Tibial nerve (tissue), 4 donors: Measurements from ENCODE around the gene NFKBIZ. TPM values are rescaled to one million over a fixed set of nuclear protein-coding genes. Genes with fewer than 3 reads are reported as not detected.

Experiments used
- DNase-seq, 2 donors: peaks; one replicate each; pipeline ENCODE4 v3.0.0-alpha.2; 2019; ENCODE audit warnings: low spot score in 2 of 2
- H3K27ac ChIP-seq, 4 donors: fragments of 200-600 bp; sonication (generic) in 3 of 4; one replicate each; pipeline ENCODE4 v1.5.1; 2017 to 2019; ENCODE audit warnings: mild to moderate bottlenecking in 1 of 4
- H3K27me3 ChIP-seq, 2 donors: fragments of 200-600 bp; sonication (generic) in 1 of 2; one replicate each; pipeline versions ENCODE4 v1.5.1 to v1.6.0; 2017 to 2019
- H3K36me3 ChIP-seq, 3 donors: fragments of 200-600 bp; sonication (generic); one replicate each; pipeline ENCODE4 v1.5.1; 2018 to 2019
- H3K4me1 ChIP-seq, 4 donors: fragments of 200-600 bp; sonication (generic) in 3 of 4; one replicate each; pipeline ENCODE4 v1.5.1; 2017 to 2019
- H3K4me3 ChIP-seq, 4 donors: fragments of 200-600 bp; sonication (generic) in 3 of 4; one replicate each; pipeline ENCODE4 v1.5.1; 2017 to 2019; ENCODE audit warnings: mild to moderate bottlenecking in 1 of 4, moderate library complexity in 1 of 4
- H3K9me3 ChIP-seq, 4 donors: fragments of 200-600 bp; sonication (generic) in 3 of 4; one replicate each; pipeline ENCODE4 v1.5.1; 2017 to 2019
- EP300 ChIP-seq, 2 donors: sonication (generic); formaldehyde crosslinking; IDR thresholded peaks; one replicate each; pipeline ENCODE4 v1.6.1; 2017; ENCODE audit warnings: antibody characterized with exemption in 2 of 2, mild to moderate bottlenecking in 1 of 2
- POLR2A ChIP-seq, 2 donors: fragments of 450-650 bp; IDR thresholded peaks; one replicate each; pipeline ENCODE4 v1.6.1; 2017; ENCODE audit warnings: antibody characterized with exemption in 2 of 2, mild to moderate bottlenecking in 2 of 2, moderate library complexity in 2 of 2
- WGBS, 2 donors: methylation state at CpG; one replicate each; pipeline ENCODE4 v1.1.5; 2018; 5-methylcytosine and 5-hydroxymethylcytosine counted together
- total RNA-seq, 4 donors: library from RNA; depleted of rRNA; stranded (reverse); fragments of >200 nt; gene quantifications; one replicate each; pipeline ENCODE4 v1.1.0, GENCODE V29; 2016
- TF ChIP-seq, protein P1 (sequence below), 5 experiments: fragments of 200-600 bp in 3 of 5; fragments of 450-650 bp in 2 of 5; sonication (generic) in 3 of 5; IDR thresholded peaks; one replicate each; pipeline ENCODE4 v1.5.1; 2016 to 2019; ENCODE audit warnings: antibody characterized with exemption in 5 of 5, mild to moderate bottlenecking in 3 of 5, moderate library complexity in 2 of 5

NFKBIZ gene
- total RNA-seq, 4 donors from 2014 or later, result 81.3 to 161 (median 95.1) TPM

DNA sequence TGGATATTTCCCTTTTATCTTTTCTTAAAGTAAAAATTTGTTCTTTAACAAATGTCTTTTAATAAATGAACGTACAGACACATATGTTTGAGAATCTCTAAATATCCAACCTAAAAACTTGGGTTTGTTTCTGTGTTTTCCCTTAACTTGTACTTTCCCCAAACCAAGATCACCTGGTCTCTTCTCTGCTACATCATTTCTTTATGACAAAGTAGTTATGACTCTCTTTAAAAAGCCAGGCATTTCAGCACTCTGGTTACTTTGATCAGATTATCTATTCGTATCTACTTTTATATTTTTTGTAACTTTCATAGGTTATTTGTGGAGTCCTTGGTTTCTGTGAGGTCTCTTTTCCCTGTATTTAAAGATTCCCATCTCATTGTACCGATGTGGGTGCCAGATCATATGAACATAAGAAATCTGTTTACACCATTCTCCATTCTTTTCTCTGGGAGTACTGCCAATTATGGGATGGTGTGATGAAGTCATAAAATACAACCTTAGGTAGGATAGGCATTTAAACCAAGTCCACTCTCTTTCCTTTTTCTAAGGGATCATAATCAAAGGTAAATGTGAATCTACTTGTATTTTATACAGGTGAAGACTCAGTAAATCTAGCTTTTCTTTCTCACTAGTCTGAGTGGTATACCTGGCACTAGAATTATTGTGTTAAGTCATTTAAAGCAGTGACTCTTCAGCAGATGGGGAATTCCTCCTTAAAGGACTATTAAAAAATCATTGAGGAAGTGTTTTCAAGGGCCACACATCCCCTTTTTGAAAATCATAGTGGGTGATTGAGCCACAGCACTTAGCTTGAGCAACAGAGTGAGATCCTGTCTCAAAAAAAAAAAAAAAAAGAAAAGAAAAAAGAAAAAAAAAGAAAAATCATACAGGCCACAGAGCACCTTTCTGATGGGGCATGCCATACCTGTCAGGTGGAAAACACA is 12.4 kb upstream of the NFKBIZ start:
- Histone ChIP-seq H3K36me3 (no peaks in the 10 kb centered on the region), H3K27ac (no peak overlapping the region), H3K4me1 (peaks cover 0 to 19% (median 5%) of the 10 kb centered on the region in 4 donors), H3K9me3 (no peaks in the 10 kb centered on the region), H3K27me3 (no peaks in the 10 kb centered on the region), H3K4me3 (no peak overlapping the region)
- 61 to 62% methylated on average over 3 of the region's 3 CpGs for WGBS, 2 donors
- no peak for DNase-seq
- TF ChIP-seq EP300 (IDR thresholded peaks at IDR 0.05), result peak in 1 of 2 donors; percentile 11
- no peak for TF ChIP-seq POLR2A (IDR thresholded peaks at IDR 0.05)

- no peak overlapping the region for H3K27ac ChIP-seq
- H3K4me1 ChIP-seq, result peaks cover 0 to 13% (median 4%) of the 10 kb centered on the region in 4 donors
- no peak for DNase-seq
- no peaks in the 10 kb centered on the region for H3K36me3 ChIP-seq
- no peak for TF ChIP-seq POLR2A (IDR thresholded peaks at IDR 0.05)
- TF ChIP-seq, protein P1, sequence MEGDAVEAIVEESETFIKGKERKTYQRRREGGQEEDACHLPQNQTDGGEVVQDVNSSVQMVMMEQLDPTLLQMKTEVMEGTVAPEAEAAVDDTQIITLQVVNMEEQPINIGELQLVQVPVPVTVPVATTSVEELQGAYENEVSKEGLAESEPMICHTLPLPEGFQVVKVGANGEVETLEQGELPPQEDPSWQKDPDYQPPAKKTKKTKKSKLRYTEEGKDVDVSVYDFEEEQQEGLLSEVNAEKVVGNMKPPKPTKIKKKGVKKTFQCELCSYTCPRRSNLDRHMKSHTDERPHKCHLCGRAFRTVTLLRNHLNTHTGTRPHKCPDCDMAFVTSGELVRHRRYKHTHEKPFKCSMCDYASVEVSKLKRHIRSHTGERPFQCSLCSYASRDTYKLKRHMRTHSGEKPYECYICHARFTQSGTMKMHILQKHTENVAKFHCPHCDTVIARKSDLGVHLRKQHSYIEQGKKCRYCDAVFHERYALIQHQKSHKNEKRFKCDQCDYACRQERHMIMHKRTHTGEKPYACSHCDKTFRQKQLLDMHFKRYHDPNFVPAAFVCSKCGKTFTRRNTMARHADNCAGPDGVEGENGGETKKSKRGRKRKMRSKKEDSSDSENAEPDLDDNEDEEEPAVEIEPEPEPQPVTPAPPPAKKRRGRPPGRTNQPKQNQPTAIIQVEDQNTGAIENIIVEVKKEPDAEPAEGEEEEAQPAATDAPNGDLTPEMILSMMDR (IDR thresholded peaks at IDR 0.05), result no peak
- TF ChIP-seq EP300 (IDR thresholded peaks at IDR 0.05), result no peak
- no peaks in the 10 kb centered on the region for H3K27me3 ChIP-seq
- H3K9me3 ChIP-seq, result no peaks in the 10 kb centered on the region
- 95% methylated on average over 2 of the region's 2 CpGs for WGBS, 2 donors
- no peak overlapping the region for H3K4me3 ChIP-seq
Observed at GRCh38 chr3:101838691-101839090, 10.6 kb upstream of the NFKBIZ start.

DNA sequence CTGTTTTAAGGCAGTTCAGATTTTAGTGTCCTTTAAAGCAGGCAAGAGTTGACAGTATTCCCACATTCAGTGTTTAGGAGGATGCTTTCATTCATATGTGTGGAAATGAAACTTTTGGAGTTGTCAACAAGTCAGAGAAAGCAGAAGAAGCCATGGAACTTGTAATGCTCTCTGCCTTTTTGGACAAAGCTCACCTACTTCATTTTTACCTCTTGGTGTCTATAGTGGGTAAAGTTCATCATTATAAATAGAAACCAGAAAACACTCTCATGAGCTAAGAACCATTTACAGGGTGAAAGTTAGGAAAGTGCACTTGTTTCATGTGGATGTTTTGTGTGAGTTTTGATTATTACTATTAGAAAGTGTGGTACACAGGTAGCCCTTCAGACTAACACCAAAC is 9.2 kb upstream of the NFKBIZ start:
- TF ChIP-seq EP300 (IDR thresholded peaks at IDR 0.05) (no peak), POLR2A (IDR thresholded peaks at IDR 0.05) (no peak)
- TF ChIP-seq, protein P1 (IDR thresholded peaks at IDR 0.05), result no peak
- Histone ChIP-seq H3K27ac (no peak overlapping the region), H3K9me3 (no peaks in the 10 kb centered on the region), H3K36me3 (no peaks in the 10 kb centered on the region), H3K4me3 (no peak overlapping the region), H3K4me1 (peaks cover 0 to 6% (median 3%) of the 10 kb centered on the region in 4 donors), H3K27me3 (no peaks in the 10 kb centered on the region)
- no peak for DNase-seq

DNA sequence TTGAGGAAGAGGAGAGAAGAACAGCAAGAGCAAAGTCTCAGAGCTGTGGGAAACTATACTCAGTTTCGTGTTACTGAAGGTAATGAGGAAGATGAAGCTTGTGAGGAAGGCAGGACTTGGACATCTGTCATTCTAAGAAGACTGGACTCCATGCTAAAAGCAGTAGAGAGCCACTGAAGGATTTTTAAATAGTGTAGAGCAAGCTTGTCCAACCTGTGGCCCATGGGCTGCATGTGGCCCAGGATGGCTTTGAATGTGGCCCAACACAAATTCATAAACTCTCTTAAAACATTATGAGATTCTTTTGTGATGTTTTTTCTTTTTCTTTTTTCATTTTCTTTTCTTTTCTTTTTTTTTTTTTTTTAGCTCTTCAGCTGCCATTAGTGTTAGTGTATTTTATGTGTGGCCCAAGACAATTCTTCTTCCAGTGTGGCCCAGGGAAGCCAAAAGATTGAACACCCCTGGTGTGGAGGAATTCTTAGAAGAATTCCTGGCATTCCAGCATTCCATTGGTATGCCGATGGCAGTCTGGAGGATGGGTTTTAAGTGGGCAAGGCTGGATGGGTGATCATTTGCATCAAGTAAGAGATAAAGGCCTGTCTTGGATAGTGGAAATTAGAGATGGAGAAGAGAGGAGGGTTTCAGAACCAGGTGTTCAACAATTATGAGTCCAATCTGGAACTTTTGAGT is 6.9 kb upstream of the NFKBIZ start:
- Histone ChIP-seq H3K4me1 (no peaks in the 10 kb centered on the region), H3K9me3 (no peaks in the 10 kb centered on the region), H3K27me3 (no peaks in the 10 kb centered on the region), H3K4me3 (no peak overlapping the region), H3K36me3 (no peaks in the 10 kb centered on the region), H3K27ac (no peak overlapping the region)
- DNase-seq, result no peak
- 66 to 68% methylated on average over 2 of the region's 2 CpGs for WGBS, 2 donors
- TF ChIP-seq, protein P1 (IDR thresholded peaks at IDR 0.05), result no peak
- TF ChIP-seq POLR2A (IDR thresholded peaks at IDR 0.05) (no peak), EP300 (IDR thresholded peaks at IDR 0.05) (no peak)

- no peak for DNase-seq
- Histone ChIP-seq H3K27me3 (no peaks in the 10 kb centered on the region), H3K4me1 (peaks cover 0 to 2% (median 0%) of the 10 kb centered on the region in 4 donors), H3K9me3 (no peaks in the 10 kb centered on the region), H3K4me3 (no peak overlapping the region), H3K36me3 (no peaks in the 10 kb centered on the region), H3K27ac (no peak overlapping the region)
- TF ChIP-seq, protein P1 (IDR thresholded peaks at IDR 0.05), result no peak
- TF ChIP-seq POLR2A (IDR thresholded peaks at IDR 0.05) (no peak), EP300 (IDR thresholded peaks at IDR 0.05) (no peak)
- WGBS, 2 donors, result 91 to 95% methylated on average over 3 of the region's 3 CpGs
Observed at GRCh38 chr3:101842935-101843330, 6.4 kb upstream of the NFKBIZ start.
